ENCODE results near the gene SUSD5.

SUSD5 gene

GRCh38 chr3:33218446-33219174 is at the start of gene SUSD5:
Gene SUSD5 (minus strand): TSS chr3:33218810. CDS start chr3:33218797, 13 bp downstream.
- DNase-seq (ENCODE audit: low read depth), result no peak

- no peak for DNase-seq (ENCODE audit: low read depth)
Observed at GRCh38 chr3:33260104-33260503, 41.5 kb upstream of the SUSD5 start.

GRCh38 chr3:33256249-33256648 is 37.6 kb upstream of the SUSD5 start:
- DNase-seq (ENCODE audit: low read depth), result no peak

- no peak for DNase-seq (ENCODE audit: low read depth)
Observed at GRCh38 chr3:33250712-33251111, 32.1 kb upstream of the SUSD5 start.

- DNase-seq (ENCODE audit: low read depth), result no peak
Observed at GRCh38 chr3:33246786-33247185, 28.2 kb upstream of the SUSD5 start.

GRCh38 chr3:33240261-33240660 is 21.7 kb upstream of the SUSD5 start:
- no peak for DNase-seq (ENCODE audit: low read depth)

- DNase-seq (ENCODE audit: low read depth), result no peak
Observed at GRCh38 chr3:33238923-33239322, 20.3 kb upstream of the SUSD5 start.

- no peak for DNase-seq (ENCODE audit: low read depth)
Observed at GRCh38 chr3:33237439-33237838, 18.8 kb upstream of the SUSD5 start.

GRCh38 chr3:33236005-33236404 is 17.4 kb upstream of the SUSD5 start:
- no peak for DNase-seq (ENCODE audit: low read depth)

- DNase-seq (ENCODE audit: low read depth), result no peak
Observed at GRCh38 chr3:33233884-33234283, 15.3 kb upstream of the SUSD5 start.

GRCh38 chr3:33231756-33232465 is 13.3 kb upstream of the SUSD5 start:
- no peak for DNase-seq (ENCODE audit: low read depth)

GRCh38 chr3:33229947-33230346 is 11.3 kb upstream of the SUSD5 start:
- no peak for DNase-seq (ENCODE audit: low read depth)

- no peak for DNase-seq (ENCODE audit: low read depth)
Observed at GRCh38 chr3:33229066-33229465, 10.5 kb upstream of the SUSD5 start.

GRCh38 chr3:33221241-33221640 is 2.6 kb upstream of the SUSD5 start:
- no peak for DNase-seq (ENCODE audit: low read depth)

GRCh38 chr3:33219175-33219487 is 521 bp upstream of the SUSD5 start:
- no peak for DNase-seq (ENCODE audit: low read depth)

- no peak for DNase-seq (ENCODE audit: low read depth)
Observed at GRCh38 chr3:33217866-33218445, 654 bp downstream of the SUSD5 start.

- DNase-seq (ENCODE audit: low read depth), result no peak
Observed at GRCh38 chr3:33215739-33216138, 2.9 kb downstream of the SUSD5 start.

- DNase-seq (ENCODE audit: low read depth), result no peak
Observed at GRCh38 chr3:33212406-33212805, 6.2 kb downstream of the SUSD5 start.

GRCh38 chr3:33211444-33211843 is 7.2 kb downstream of the SUSD5 start:
- no peak for DNase-seq (ENCODE audit: low read depth)

- DNase-seq (ENCODE audit: low read depth), result no peak
Observed at GRCh38 chr3:33209357-33209756, 9.3 kb downstream of the SUSD5 start.

- DNase-seq (ENCODE audit: low read depth), result no peak
Observed at GRCh38 chr3:33202711-33203457, 15.7 kb downstream of the SUSD5 start.

GRCh38 chr3:33201195-33201594 is 17.4 kb downstream of the SUSD5 start:
- no peak for DNase-seq (ENCODE audit: low read depth)

GRCh38 chr3:33196538-33196937 is 22.1 kb downstream of the SUSD5 start:
- DNase-seq (ENCODE audit: low read depth), result no peak

All from activated T-cell treated with anti-CD3 and anti-CD28 coated beads for 24 hours (primary cell).